Breast epithelium (tissue), 4 donors: ENCODE results near the gene SLC25A48. TPM values are rescaled to one million over a fixed set of nuclear protein-coding genes. Genes with fewer than 3 reads are reported as not detected.
A peak's percentile ranks its signal among the peaks of the same experiment; 100 is the strongest.

Source experiments
- DNase-seq, 2 donors: peaks; one replicate each; pipeline ENCODE4 v3.0.0-alpha.2; 2019; ENCODE audit warnings: low spot score in 2 of 2
- H3K27ac ChIP-seq, 2 donors: fragments of 200-600 bp; sonication (generic) in 1 of 2; one replicate each; pipeline ENCODE4 v1.5.1; 2016 to 2019; ENCODE audit warnings: mild to moderate bottlenecking in 1 of 2
- H3K27me3 ChIP-seq, 2 donors: fragments of 200-600 bp; sonication (generic) in 1 of 2; one replicate each; pipeline versions ENCODE4 v1.5.1 to v1.6.0; 2017 to 2019; ENCODE audit warnings: control low read depth in 1 of 2, mild to moderate bottlenecking in 1 of 2
- H3K36me3 ChIP-seq: fragments of 200-600 bp; one replicate; pipeline ENCODE4 v1.5.1; 2019
- H3K4me1 ChIP-seq, 2 donors: fragments of 200-600 bp; sonication (generic); one replicate each; pipeline ENCODE4 v1.5.1; 2016 to 2019; ENCODE audit warnings: control low read depth in 1 of 2
- H3K4me3 ChIP-seq, 3 donors: fragments of 200-600 bp; sonication (generic); 1 replicate in 2 of 3; 2 replicates in 1 of 3; pipeline ENCODE4 v1.5.1; 2016 to 2019; ENCODE audit warnings: mild to moderate bottlenecking in 3 of 3, moderate library complexity in 2 of 3
- H3K9me3 ChIP-seq, 2 donors: fragments of 200-600 bp; sonication (generic) in 1 of 2; one replicate each; pipeline ENCODE4 v1.5.1; 2016 to 2019; ENCODE audit warnings: control low read depth in 1 of 2
- CTCF ChIP-seq, 3 donors: fragments of 450-650 bp; IDR thresholded peaks; one replicate each; pipeline ENCODE4 v1.5.1; 2016 to 2017; ENCODE audit warnings: antibody characterized with exemption in 3 of 3, mild to moderate bottlenecking in 3 of 3, moderate library complexity in 3 of 3
- POLR2A ChIP-seq: fragments of 450-650 bp; IDR thresholded peaks from one replicate; pipeline ENCODE4 v1.6.1; 2016; ENCODE audit warnings: antibody characterized with exemption, mild to moderate bottlenecking, moderate library complexity
- POLR2AphosphoS5 ChIP-seq, 3 donors: sonication (generic); formaldehyde crosslinking; IDR thresholded peaks; one replicate each; pipeline ENCODE4 v1.6.1; 2017; ENCODE audit warnings: antibody characterized with exemption in 3 of 3
- intact Hi-C: fragments of 100-400 bp; cut with DNase I; formaldehyde crosslinking; loops from one replicate; pipeline ENCODE4 v1.15.1; 2023; ENCODE audit warnings: low total_unique reads
- total RNA-seq, 3 donors: library from RNA; depleted of rRNA; stranded (reverse); fragments of >200 nt; gene quantifications; one replicate each; pipeline ENCODE4 v1.1.0, GENCODE V29; 2016

Gene SLC25A48
- total RNA-seq, 3 donors from 2014 or later, result 0.33 to 6.2 (median 1.8) TPM

GRCh38 chr5:135930029-135930948, 95.8 kb downstream of the SLC25A48 start:
- H3K27me3 ChIP-seq, result peaks cover 10 to 28% of the 10 kb centered on the region in 2 donors
- no peak for DNase-seq

GRCh38 chr5:135930949-135931295, 96.5 kb downstream of the SLC25A48 start:
- Histone ChIP-seq H3K4me3 (no peak overlapping the region), H3K9me3 (no peaks in the 10 kb centered on the region), H3K27ac (no peak overlapping the region), H3K36me3 (no peaks in the 10 kb centered on the region), H3K4me1 (no peaks in the 10 kb centered on the region), H3K27me3 (peaks cover 10 to 28% of the 10 kb centered on the region in 2 donors)
- intact Hi-C loops, result no loop called here
- no peak for TF ChIP-seq POLR2AphosphoS5 (IDR thresholded peaks at IDR 0.05)
- no peak for TF ChIP-seq POLR2A
- no peak for TF ChIP-seq CTCF (IDR thresholded peaks at IDR 0.05)
- DNase-seq, result no peak

More at GRCh38 chr5:135930029-135930948, 95.8 kb downstream of the SLC25A48 start:
- Histone ChIP-seq H3K9me3 (no peaks in the 10 kb centered on the region), H3K4me3 (peak overlapping the region in 2 of 3 donors; percentile 39 to 63), H3K36me3 (no peaks in the 10 kb centered on the region), H3K27ac (no peak overlapping the region), H3K4me1 (no peaks in the 10 kb centered on the region)
- TF ChIP-seq POLR2A (no peak), POLR2AphosphoS5 (IDR thresholded peaks at IDR 0.05) (no peak), CTCF (IDR thresholded peaks at IDR 0.05) (no peak)
- intact Hi-C loops, result no loop called here

GRCh38 chr5:135934939-135935338, 100.5 kb downstream of the SLC25A48 start:
- TF ChIP-seq POLR2AphosphoS5 (IDR thresholded peaks at IDR 0.05) (no peak), CTCF (IDR thresholded peaks at IDR 0.05) (no peak), POLR2A (no peak)
- Histone ChIP-seq H3K27ac (no peak overlapping the region), H3K27me3 (peaks cover 8 to 19% of the 10 kb centered on the region in 2 donors), H3K4me1 (no peaks in the 10 kb centered on the region), H3K9me3 (no peaks in the 10 kb centered on the region), H3K4me3 (no peak overlapping the region), H3K36me3 (no peaks in the 10 kb centered on the region)
- intact Hi-C loops, result no loop called here
- no peak for DNase-seq

- TF ChIP-seq POLR2A (no peak), CTCF (IDR thresholded peaks at IDR 0.05) (no peak), POLR2AphosphoS5 (IDR thresholded peaks at IDR 0.05) (no peak)
- intact Hi-C loops, result no loop called here
- H3K4me1 ChIP-seq, result no peaks in the 10 kb centered on the region
- H3K36me3 ChIP-seq, result no peaks in the 10 kb centered on the region
- no peak overlapping the region for H3K27ac ChIP-seq
- no peaks in the 10 kb centered on the region for H3K9me3 ChIP-seq
- H3K27me3 ChIP-seq, result peaks cover 0 to 3% of the 10 kb centered on the region in 2 donors
- DNase-seq, result no peak
- H3K4me3 ChIP-seq, result no peak overlapping the region
Measured at GRCh38 chr5:135937245-135937911, 102.9 kb downstream of the SLC25A48 start.

Other genes starting within 250 kb of the SLC25A48 start
- not detected for gene IL9, start 61.2 kb downstream of the SLC25A48 start, total RNA-seq
- not detected for gene LECT2, start 120.3 kb downstream of the SLC25A48 start, total RNA-seq
- gene TGFBI, start 194.3 kb downstream of the SLC25A48 start, total RNA-seq, result 100 to 1,000 TPM in 1 of 3 donors, 10 to 100 TPM in 2; 40.4 to 145 (median 45.2) TPM